Cardiac fibroblast (primary cell): ENCODE data around the gene CHCT1.
A peak's percentile ranks its signal among the peaks of the same experiment; 100 is the strongest.

Source experiments
- DNase-seq, 2 donors: peaks; one replicate each; pipeline versions ENCODE4 v3.0.0 to v3.0.0-alpha.2; 2010; ENCODE audit warnings: low read depth in 2 of 2
- H3K4me3 ChIP-seq, 2 donors: replicated peaks in 1 of 2; 1 replicate in 1 of 2; 2 replicates in 1 of 2; pipeline ENCODE4 v1.5.1; 2011; ENCODE audit warnings: low read depth in 2 of 2, low read length in 2 of 2, mild to moderate bottlenecking in 2 of 2, moderate library complexity in 1 of 2
- TF ChIP-seq, protein P1 (sequence below): IDR thresholded peaks from one replicate; pipeline ENCODE4 v1.5.1; 2011; ENCODE audit warnings: low read depth, mild to moderate bottlenecking, low read length, inconsistent platforms

The CHCT1 gene

DNA sequence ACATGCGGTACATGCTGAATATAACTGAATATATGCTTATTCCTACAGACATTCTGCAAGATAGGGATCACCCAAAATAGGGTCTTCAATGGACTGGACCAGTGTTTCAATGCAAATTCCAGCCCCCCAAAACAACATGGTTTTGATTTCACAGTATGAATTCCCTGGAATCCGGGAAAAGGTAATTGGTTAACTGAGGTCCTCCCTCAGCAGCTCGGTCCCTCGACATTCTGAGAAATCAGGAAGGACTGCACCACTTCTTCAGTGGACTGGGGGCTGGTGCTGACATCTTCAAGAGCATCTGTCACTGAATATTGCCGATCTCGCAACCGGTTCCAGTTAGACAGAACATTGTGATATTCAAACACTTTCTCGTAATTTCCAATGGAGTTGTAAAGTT lies 25.1 kb downstream of the CHCT1 start:
- no peak overlapping the region for H3K4me3 ChIP-seq
- DNase-seq: no peak
- TF ChIP-seq, protein P1, sequence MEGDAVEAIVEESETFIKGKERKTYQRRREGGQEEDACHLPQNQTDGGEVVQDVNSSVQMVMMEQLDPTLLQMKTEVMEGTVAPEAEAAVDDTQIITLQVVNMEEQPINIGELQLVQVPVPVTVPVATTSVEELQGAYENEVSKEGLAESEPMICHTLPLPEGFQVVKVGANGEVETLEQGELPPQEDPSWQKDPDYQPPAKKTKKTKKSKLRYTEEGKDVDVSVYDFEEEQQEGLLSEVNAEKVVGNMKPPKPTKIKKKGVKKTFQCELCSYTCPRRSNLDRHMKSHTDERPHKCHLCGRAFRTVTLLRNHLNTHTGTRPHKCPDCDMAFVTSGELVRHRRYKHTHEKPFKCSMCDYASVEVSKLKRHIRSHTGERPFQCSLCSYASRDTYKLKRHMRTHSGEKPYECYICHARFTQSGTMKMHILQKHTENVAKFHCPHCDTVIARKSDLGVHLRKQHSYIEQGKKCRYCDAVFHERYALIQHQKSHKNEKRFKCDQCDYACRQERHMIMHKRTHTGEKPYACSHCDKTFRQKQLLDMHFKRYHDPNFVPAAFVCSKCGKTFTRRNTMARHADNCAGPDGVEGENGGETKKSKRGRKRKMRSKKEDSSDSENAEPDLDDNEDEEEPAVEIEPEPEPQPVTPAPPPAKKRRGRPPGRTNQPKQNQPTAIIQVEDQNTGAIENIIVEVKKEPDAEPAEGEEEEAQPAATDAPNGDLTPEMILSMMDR: no peak

DNA sequence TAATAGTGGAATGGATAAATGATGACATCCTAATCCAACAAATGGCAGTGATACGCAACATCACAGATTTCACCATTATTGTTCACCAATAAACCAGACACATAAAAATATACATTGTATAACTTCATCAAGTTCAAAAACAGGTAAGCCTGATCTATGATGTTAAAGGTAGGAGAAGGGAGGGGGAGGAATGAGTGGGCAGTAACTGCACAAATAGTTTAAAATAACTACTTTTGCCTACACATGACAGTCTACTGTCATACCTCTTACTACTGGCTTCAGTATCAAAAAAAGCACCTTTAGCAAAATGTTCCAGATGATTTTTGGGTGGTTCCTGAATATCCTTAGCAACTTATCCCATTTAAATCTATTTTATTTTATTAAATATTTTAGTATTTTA lies 28.8 kb downstream of the CHCT1 start:
- TF ChIP-seq, protein P1: no peak
- no peak for DNase-seq
- H3K4me3 ChIP-seq: no peak overlapping the region

DNA sequence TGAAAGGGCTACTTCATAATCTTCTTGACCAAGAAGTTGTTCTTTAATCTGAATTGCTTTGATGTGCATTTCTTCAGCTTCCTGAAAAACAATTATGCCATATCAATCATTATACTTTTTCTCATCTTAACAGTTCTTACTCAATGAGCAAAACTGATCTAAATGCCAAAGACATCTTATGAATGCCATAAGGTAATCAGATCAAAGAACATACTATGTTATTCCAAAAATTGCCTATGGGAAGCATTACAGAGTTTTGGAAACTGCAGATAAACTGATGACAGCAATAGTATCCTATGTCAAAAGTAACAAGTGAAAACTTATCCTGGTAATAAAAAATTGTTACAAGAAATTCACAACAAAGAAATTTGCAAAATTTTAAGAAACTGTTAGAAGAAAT lies 29.7 kb downstream of the CHCT1 start:
- DNase-seq: no peak
- H3K4me3 ChIP-seq: no peak overlapping the region
- TF ChIP-seq, protein P1: no peak

DNA sequence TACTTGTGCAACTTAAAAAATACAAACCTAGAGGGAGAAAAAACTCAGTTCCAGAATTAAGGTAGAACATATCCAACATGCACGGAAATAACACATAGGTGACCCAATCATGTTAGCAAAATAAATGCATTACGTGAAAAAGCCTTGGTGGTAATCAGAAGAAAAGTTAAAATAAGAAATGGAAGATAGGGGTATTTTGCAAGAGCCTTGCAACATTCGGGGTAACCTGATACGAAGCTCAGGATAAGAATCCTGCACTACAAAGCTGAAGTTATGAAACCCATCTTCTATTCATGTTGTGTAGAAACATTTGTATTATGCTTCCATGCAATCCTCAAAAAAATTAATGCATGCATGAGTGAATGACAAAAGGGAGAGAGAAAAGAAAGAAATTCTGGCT lies 33.1 kb downstream of the CHCT1 start:
- DNase-seq: peak in 1 of 2 donors; percentile 65
- H3K4me3 ChIP-seq: no peak overlapping the region
- TF ChIP-seq, protein P1: no peak

DNA sequence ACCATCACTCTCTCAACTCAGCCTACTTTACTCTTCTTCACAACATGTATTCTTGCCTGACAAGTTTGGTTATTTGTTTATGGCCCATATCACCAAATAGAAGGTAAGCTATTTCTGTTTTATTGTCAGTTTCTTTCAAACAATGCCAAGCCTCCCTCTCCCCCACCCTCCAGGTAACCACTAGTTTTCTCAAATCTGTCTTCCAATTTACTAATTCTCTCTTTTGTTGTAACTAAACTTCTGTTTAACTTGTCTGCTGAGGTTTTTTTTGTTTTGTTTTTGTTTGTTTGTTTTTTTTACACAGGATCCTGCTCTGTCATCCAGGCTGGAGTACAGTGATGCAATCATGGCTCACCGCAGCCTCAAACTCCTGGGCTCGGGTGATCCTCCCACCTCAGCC lies 34.9 kb downstream of the CHCT1 start:
- TF ChIP-seq, protein P1: no peak

DNA sequence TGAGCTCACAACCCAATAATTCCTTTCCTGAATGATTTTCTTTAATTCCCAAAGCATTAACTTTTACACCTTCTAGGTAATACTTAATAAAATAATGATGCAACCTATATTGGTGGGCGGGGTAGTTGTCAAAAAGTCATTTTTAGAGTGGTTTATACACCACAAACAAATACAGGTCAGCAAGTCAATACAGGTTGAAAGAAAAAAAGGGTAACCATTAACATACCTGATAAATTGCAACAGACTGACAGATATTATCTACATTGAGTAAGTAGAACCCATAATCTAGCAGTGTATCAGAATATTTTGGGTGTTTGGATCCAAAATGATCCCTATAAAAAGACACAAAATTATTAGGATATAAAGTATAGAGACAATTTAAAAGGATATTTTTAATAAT lies 39.3 kb downstream of the CHCT1 start:
- no peak for DNase-seq
- TF ChIP-seq, protein P1: no peak
- no peak overlapping the region for H3K4me3 ChIP-seq

More for the DNA sequence above, 34.9 kb downstream of the CHCT1 start:
- DNase-seq: no peak
- no peak overlapping the region for H3K4me3 ChIP-seq

DNA sequence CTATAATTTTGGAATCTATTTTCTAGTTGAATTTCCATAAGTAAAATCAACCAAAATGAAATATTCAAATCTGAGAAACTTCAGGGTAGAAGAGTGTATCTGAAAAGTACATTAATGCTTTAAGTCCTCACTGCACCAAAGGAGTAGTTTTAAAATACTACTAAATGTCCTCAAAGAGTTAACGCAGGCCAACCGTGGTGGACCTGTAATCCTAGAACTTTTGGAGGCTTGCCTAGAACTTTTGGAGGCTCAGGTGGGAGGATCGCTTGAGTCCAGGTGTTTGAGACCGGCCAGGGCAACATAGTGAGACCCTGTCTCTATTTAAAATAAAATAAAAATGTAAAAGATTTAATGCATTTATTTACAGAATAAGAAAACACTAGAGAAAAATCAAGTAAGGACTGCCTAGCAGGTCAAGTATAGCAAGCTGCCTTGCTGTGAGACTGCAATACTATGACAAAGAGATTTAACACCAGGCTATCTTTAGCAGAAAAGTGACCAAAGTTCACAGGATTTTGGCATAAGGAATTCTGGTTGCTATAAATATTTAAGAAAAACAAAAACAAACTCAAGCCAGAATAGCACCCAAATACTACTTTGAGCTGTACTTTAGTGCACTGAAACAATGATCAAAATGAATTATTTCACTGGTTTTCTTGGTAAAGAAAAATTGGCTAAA lies 41.0 kb downstream of the CHCT1 start:
- DNase-seq: peak; percentile 13 to 28

More for the DNA sequence above, 41.0 kb downstream of the CHCT1 start:
- H3K4me3 ChIP-seq: no peak overlapping the region
- TF ChIP-seq, protein P1: no peak
